ENCODE measurements around the gene VPS36. TPM values are rescaled to one million over a fixed set of nuclear protein-coding genes. Genes with fewer than 3 reads are reported as not detected.

Gene VPS36
- total and polyA plus RNA-seq, 2 of the 13 experiments (the other 11 are each of a cell fraction or from before 2014, with no cell fraction given): 17.2 to 22.4 TPM

DNA sequence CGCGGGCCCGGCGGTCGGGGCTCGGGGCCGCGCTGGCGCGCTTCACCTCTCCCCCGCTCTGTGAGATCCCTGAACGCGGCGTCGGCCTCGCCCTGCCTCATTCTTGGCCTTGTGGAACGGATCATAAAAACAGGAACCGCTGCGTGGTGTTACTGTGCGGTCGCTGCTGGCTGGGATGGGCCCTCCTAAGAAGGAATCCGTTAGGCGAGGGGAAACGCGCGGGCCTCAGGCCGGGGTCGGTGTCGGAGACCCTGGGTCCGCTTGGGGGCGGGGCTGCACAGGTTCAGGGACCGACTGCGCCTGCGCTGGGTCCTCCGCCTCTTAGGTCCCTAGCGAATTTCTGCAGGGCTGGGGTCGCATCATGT, 5.2 kb upstream of the VPS36 start (continued):
- TF ChIP-seq, protein P1, sequence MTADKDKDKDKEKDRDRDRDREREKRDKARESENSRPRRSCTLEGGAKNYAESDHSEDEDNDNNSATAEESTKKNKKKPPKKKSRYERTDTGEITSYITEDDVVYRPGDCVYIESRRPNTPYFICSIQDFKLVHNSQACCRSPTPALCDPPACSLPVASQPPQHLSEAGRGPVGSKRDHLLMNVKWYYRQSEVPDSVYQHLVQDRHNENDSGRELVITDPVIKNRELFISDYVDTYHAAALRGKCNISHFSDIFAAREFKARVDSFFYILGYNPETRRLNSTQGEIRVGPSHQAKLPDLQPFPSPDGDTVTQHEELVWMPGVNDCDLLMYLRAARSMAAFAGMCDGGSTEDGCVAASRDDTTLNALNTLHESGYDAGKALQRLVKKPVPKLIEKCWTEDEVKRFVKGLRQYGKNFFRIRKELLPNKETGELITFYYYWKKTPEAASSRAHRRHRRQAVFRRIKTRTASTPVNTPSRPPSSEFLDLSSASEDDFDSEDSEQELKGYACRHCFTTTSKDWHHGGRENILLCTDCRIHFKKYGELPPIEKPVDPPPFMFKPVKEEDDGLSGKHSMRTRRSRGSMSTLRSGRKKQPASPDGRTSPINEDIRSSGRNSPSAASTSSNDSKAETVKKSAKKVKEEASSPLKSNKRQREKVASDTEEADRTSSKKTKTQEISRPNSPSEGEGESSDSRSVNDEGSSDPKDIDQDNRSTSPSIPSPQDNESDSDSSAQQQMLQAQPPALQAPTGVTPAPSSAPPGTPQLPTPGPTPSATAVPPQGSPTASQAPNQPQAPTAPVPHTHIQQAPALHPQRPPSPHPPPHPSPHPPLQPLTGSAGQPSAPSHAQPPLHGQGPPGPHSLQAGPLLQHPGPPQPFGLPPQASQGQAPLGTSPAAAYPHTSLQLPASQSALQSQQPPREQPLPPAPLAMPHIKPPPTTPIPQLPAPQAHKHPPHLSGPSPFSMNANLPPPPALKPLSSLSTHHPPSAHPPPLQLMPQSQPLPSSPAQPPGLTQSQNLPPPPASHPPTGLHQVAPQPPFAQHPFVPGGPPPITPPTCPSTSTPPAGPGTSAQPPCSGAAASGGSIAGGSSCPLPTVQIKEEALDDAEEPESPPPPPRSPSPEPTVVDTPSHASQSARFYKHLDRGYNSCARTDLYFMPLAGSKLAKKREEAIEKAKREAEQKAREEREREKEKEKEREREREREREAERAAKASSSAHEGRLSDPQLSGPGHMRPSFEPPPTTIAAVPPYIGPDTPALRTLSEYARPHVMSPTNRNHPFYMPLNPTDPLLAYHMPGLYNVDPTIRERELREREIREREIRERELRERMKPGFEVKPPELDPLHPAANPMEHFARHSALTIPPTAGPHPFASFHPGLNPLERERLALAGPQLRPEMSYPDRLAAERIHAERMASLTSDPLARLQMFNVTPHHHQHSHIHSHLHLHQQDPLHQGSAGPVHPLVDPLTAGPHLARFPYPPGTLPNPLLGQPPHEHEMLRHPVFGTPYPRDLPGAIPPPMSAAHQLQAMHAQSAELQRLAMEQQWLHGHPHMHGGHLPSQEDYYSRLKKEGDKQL (CRISPR knock-in tag; IDR thresholded peaks at IDR 0.05; ENCODE audit: low read depth): no peak
- TF ChIP-seq, protein P2, sequence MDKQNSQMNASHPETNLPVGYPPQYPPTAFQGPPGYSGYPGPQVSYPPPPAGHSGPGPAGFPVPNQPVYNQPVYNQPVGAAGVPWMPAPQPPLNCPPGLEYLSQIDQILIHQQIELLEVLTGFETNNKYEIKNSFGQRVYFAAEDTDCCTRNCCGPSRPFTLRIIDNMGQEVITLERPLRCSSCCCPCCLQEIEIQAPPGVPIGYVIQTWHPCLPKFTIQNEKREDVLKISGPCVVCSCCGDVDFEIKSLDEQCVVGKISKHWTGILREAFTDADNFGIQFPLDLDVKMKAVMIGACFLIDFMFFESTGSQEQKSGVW (CRISPR knock-in tag; IDR thresholded peaks at IDR 0.05; ENCODE audit: borderline replicate concordance): no peak
- TF ChIP-seq, protein P3, sequence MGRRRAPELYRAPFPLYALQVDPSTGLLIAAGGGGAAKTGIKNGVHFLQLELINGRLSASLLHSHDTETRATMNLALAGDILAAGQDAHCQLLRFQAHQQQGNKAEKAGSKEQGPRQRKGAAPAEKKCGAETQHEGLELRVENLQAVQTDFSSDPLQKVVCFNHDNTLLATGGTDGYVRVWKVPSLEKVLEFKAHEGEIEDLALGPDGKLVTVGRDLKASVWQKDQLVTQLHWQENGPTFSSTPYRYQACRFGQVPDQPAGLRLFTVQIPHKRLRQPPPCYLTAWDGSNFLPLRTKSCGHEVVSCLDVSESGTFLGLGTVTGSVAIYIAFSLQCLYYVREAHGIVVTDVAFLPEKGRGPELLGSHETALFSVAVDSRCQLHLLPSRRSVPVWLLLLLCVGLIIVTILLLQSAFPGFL (CRISPR knock-in tag; IDR thresholded peaks at IDR 0.05): no peak
- TF ChIP-seq ZNF251 (CRISPR knock-in tag; IDR thresholded peaks at IDR 0.05): no peak
- no peak for TF ChIP-seq ISX (CRISPR knock-in tag; conservative IDR thresholded peaks at IDR 0.05)
- TF ChIP-seq ZIK1 (CRISPR knock-in tag; IDR thresholded peaks at IDR 0.05; ENCODE audit: borderline replicate concordance, low read depth): no peak
- TF ChIP-seq AGO2 (optimal IDR thresholded peaks at IDR 0.05; ENCODE audit: low read depth, low read length): peak; percentile 86
- TF ChIP-seq, protein P4, sequence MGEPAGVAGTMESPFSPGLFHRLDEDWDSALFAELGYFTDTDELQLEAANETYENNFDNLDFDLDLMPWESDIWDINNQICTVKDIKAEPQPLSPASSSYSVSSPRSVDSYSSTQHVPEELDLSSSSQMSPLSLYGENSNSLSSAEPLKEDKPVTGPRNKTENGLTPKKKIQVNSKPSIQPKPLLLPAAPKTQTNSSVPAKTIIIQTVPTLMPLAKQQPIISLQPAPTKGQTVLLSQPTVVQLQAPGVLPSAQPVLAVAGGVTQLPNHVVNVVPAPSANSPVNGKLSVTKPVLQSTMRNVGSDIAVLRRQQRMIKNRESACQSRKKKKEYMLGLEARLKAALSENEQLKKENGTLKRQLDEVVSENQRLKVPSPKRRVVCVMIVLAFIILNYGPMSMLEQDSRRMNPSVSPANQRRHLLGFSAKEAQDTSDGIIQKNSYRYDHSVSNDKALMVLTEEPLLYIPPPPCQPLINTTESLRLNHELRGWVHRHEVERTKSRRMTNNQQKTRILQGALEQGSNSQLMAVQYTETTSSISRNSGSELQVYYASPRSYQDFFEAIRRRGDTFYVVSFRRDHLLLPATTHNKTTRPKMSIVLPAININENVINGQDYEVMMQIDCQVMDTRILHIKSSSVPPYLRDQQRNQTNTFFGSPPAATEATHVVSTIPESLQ (CRISPR knock-in tag; conservative IDR thresholded peaks at IDR 0.05): 0 out of 2 replicates have a peak, but pooled peaks have one; percentile 41
- TF ChIP-seq ETV6 (CRISPR knock-in tag; conservative IDR thresholded peaks at IDR 0.05): no peak
- no peak for TF ChIP-seq ATF7-NPFF (CRISPR knock-in tag; IDR thresholded peaks at IDR 0.05; ENCODE audit: low read depth)
- no peak for TF ChIP-seq HOXD1 (CRISPR knock-in tag; IDR thresholded peaks at IDR 0.05)
- 0 out of 2 replicates have a peak, but pooled peaks have one; percentile 24 for TF ChIP-seq ZNF768 (CRISPR knock-in tag; IDR thresholded peaks at IDR 0.05)
- no peak for TF ChIP-seq CBX5 (CRISPR knock-in tag; IDR thresholded peaks at IDR 0.05; ENCODE audit: borderline replicate concordance)
- TF ChIP-seq ZNF329 (CRISPR knock-in tag; IDR thresholded peaks at IDR 0.05; ENCODE audit: low read depth): no peak
- TF ChIP-seq FOXK2 (IDR thresholded peaks at IDR 0.05): no peak
- TF ChIP-seq MAFK (conservative IDR thresholded peaks at IDR 0.05 in 1 of 2, IDR thresholded peaks at IDR 0.05 in 1 of 2; ENCODE audit: low read length in 2 of 2): no peak
- peak; percentile 26; the same call in 1 of the 2 replicates for TF ChIP-seq NR2F2 (IDR thresholded peaks at IDR 0.05; ENCODE audit: borderline replicate concordance, low read depth)
- TF ChIP-seq, protein P5, sequence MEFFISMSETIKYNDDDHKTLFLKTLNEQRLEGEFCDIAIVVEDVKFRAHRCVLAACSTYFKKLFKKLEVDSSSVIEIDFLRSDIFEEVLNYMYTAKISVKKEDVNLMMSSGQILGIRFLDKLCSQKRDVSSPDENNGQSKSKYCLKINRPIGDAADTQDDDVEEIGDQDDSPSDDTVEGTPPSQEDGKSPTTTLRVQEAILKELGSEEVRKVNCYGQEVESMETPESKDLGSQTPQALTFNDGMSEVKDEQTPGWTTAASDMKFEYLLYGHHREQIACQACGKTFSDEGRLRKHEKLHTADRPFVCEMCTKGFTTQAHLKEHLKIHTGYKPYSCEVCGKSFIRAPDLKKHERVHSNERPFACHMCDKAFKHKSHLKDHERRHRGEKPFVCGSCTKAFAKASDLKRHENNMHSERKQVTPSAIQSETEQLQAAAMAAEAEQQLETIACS (CRISPR knock-in tag; IDR thresholded peaks at IDR 0.05): peak; percentile 70; the same call in 1 of the 2 replicates
- TF ChIP-seq ZFX (CRISPR knock-in tag; IDR thresholded peaks at IDR 0.05; ENCODE audit: low read depth): peak; percentile 91
- TF ChIP-seq TARDBP (CRISPR knock-in tag; IDR thresholded peaks at IDR 0.05): 0 out of 2 replicates have a peak, but pooled peaks have one; percentile 8
- peak; percentile 70 for TF ChIP-seq NR2C2 (CRISPR knock-in tag; IDR thresholded peaks at IDR 0.05; ENCODE audit: borderline replicate concordance)

All from HepG2 (cell line).